Left kidney (tissue), 8 donors: Measurements from ENCODE around the gene CDA. TPM values are rescaled to one million over a fixed set of nuclear protein-coding genes. Genes with fewer than 3 reads are reported as not detected.
A peak's percentile ranks its signal among the peaks of the same experiment; 100 is the strongest.

Experiments
- DNase-seq: peaks from one replicate; pipeline ENCODE4 v3.0.0-alpha.2; 2013
- long read RNA-seq, 8 donors: transcript quantifications; one replicate each; lab custom pipeline, GENCODE V29; 2026
- polyA plus RNA-seq: library from polyadenylated mRNA; unstranded; fragments of 120-200 nt; gene quantifications from one replicate; pipeline ENCODE4 v1.2.1, GENCODE V29; 2013; ENCODE audit not compliant: insufficient read length

The CDA gene
- 3.8 TPM for polyA plus RNA-seq
- long read RNA-seq, donor 1, transcript CDA-201 (4 exons, 963 nt) = major isoform, 11 of 12 reads
- long read RNA-seq, donor 1, partial matches to known transcripts = 0 of 12 reads
- long read RNA-seq, donor 1, other reads (novel, unspliced or antisense) = 0 of 12 reads
- long read RNA-seq, donor 2, partial matches to known transcripts = 0 of 5 reads
- long read RNA-seq, donor 2, other reads (novel, unspliced or antisense) = 0 of 5 reads
- long read RNA-seq, donor 3 = 0 reads
- long read RNA-seq, donor 4 = 0 reads
- long read RNA-seq, donor 5, transcript CDA-201 (4 exons, 963 nt) = major isoform, 7 of 9 reads
- long read RNA-seq, donor 5, partial matches to known transcripts = 0 of 9 reads
- long read RNA-seq, donor 5, other reads (novel, unspliced or antisense) = 0 of 9 reads
- long read RNA-seq, donor 6, transcript CDA-201 (4 exons, 963 nt) = major isoform, 9 of 79 reads
- long read RNA-seq, donor 6, partial matches to known transcripts = 64 of 79 reads
- long read RNA-seq, donor 6, other reads (novel, unspliced or antisense) = 6 of 79 reads
- long read RNA-seq, donor 7, transcript CDA-201 (4 exons, 963 nt) = major isoform, 5 of 6 reads
- long read RNA-seq, donor 7, partial matches to known transcripts = 0 of 6 reads
- long read RNA-seq, donor 7, other reads (novel, unspliced or antisense) = 0 of 6 reads
- long read RNA-seq, donor 8, partial matches to known transcripts = 0 of 1 reads
- long read RNA-seq, donor 8, other reads (novel, unspliced or antisense) = 0 of 1 reads

GRCh38 chr1:20588634-20589225 lies at the start of gene CDA:
Gene CDA (plus strand): TSS chr1:20589097. CDS start chr1:20589130, 33 bp downstream.
- DNase-seq = no peak

GRCh38 chr1:20540281-20540680 lies 48.6 kb upstream of the CDA start:
- DNase-seq = no peak

- no peak for DNase-seq
Measured at GRCh38 chr1:20546637-20547036, 42.3 kb upstream of the CDA start.

DNA sequence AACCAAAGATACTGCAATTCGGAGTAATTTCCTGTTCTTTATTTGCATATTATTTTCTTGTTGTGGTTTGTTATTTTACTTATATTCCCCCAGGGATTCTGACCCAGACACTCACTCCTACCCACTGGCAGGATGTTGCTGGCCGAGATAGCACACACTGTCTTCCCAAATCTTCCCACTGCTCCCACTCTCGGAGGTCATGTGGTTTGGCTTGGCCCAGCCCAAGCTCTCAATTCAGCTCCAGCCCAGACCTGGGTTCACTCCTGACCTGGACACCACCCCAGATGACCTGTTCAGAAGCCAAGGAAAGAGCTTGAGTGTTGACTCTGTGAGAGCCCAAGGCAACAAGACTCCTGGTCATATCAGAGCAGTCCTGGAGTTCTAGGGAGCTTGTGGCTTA lies 37.7 kb upstream of the CDA start:
- DNase-seq = no peak

GRCh38 chr1:20551945-20552727 lies 36.8 kb upstream of the CDA start, which contains the start of gene FAM43B:
Gene FAM43B (plus strand): TSS chr1:20552573. CDS start chr1:20552974, 401 bp downstream.
- peak; percentile 89 for DNase-seq

DNA sequence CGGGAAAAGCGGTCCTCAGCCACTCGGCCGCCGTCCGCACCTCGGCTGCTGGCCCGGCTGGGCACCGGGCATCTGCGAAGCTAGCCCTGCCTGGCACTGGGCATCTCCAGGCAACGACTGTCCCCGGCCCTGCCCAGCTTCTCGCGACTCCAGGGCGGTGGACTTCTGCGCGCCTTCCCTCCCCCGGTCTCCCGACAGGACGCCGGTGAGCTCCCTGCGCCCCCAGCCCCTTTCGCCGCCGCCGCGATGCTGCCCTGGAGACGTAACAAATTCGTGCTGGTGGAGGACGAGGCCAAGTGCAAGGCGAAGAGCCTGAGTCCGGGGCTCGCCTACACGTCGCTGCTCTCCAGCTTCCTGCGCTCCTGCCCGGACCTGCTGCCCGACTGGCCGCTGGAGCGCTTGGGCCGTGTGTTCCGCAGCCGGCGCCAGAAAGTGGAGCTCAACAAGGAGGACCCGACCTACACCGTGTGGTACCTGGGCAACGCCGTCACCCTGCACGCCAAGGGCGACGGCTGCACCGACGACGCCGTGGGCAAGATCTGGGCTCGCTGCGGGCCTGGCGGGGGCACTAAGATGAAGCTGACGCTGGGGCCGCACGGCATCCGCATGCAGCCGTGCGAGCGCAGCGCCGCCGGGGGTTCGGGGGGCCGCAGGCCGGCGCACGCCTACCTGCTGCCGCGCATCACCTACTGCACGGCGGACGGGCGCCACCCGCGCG lies 36.0 kb upstream of the CDA start:
- DNase-seq = no peak

DNA sequence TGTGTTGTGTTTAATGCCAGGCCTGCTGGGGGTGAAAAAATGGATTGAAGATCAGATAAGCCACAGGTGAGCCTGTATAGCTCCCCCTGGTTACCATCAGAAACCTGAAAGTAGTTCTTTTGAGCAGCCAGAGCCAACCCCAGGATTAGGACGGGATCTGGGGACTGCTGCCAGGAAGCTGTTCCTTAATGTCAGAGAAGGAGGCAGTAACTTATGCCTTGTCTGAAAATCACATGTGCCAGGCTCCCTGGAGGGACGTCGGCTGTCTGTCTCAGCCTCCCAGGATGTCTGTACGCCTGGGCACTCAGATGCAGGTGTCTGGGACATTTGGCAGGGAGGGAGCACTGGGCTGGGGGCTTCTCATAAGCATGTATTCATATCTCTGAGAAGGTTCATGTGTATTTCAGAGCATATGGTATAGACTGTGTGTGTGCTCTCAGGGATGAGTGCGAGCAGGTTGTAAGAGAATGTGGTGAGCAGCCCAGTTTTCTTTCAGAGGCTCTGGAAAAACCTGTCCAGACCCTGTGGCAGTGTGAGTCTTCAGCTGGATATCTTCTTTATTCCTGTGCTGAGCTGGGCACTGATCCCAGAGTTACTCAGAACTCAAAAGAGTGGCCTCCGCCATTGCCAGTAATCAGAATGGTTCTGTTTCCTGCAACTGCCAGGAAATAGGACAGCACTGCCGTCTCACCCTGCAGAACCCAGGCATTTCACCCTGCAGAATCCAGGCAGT lies 33.7 kb upstream of the CDA start:
- DNase-seq = no peak

DNA sequence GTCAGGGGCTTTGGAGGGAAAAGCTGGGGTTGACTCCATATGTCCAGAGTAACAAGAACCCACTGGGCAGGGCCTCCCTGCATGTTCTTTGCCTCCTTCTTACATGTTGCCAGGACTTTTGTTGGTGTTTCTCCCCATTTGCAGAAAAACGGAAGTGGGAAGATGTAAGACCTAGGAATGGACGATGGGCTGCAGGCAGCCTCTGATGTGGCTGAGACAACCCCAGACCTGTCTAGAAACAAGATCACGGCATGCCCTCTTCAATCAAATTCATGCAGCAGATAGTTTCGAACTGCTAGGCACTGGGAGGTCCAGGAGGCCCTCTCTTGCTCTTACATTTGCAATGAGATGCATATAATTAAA lies 33.2 kb upstream of the CDA start:
- DNase-seq = no peak

DNA sequence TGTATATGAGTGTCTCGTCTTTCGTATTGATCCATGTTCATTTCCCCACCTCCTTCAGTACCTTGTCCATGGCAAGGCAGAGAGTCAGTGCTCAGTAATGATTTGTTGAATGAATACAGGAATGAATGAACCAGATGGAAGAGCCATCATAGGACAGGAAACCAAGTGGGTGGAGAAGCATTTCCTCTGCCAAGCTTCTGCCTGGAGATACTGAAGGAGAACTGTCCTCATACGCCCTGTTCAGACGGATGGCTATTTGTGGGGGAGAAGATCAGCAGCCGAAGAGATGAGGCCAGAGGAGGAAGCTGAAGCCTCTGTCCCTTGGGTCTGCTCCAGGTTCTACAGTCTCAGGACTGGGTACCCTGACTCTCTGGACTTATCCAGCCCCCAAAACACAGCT lies 30.7 kb upstream of the CDA start:
- no peak for DNase-seq

DNA sequence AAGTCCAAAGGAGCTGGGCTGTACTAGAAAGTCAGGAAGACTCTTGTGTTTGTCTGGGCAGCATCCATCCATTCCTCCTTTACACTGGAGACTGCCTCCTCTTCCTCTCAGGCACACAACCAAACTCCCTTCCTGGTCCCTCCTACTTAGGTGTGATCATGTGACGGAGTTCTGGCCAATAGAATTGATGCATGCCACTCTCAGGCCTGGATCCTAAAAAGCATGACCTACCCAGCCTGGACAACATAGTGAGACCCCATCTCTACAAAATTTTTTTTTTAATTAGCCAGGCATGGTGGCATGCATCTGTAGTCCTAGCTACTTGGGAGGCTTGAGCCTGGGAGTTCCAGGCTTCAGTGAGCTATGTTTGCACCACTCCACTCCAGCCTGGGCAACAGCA lies 27.9 kb upstream of the CDA start:
- no peak for DNase-seq

DNA sequence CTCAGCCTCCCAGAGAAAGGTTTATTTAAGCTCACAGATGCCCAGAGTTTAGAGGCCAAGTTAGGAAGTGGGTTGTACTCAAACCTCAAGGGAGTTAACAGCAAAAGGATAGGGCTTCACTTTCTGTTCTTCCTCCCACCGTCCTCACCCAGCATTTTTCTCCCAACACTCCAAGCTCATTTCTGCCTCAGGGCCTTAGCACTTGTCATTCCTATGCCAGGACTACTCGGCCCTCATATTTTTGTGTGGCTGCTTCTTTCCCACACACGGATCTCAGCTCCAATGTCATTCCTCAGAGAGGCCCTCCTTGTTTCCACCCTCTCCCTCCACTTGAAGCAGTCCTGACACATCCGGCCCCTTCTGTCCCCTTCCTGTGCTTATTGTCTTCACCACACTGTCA lies 23.7 kb upstream of the CDA start:
- no peak for DNase-seq

- no peak for DNase-seq
Measured at GRCh38 chr1:20569523-20570098, 19.3 kb upstream of the CDA start.

- DNase-seq = no peak
Measured at GRCh38 chr1:20571427-20571826, 17.5 kb upstream of the CDA start.

- DNase-seq = no peak
Measured at GRCh38 chr1:20573987-20574386, 14.9 kb upstream of the CDA start.

- DNase-seq = peak; percentile 87
Measured at GRCh38 chr1:20574686-20575540, 14.0 kb upstream of the CDA start.

DNA sequence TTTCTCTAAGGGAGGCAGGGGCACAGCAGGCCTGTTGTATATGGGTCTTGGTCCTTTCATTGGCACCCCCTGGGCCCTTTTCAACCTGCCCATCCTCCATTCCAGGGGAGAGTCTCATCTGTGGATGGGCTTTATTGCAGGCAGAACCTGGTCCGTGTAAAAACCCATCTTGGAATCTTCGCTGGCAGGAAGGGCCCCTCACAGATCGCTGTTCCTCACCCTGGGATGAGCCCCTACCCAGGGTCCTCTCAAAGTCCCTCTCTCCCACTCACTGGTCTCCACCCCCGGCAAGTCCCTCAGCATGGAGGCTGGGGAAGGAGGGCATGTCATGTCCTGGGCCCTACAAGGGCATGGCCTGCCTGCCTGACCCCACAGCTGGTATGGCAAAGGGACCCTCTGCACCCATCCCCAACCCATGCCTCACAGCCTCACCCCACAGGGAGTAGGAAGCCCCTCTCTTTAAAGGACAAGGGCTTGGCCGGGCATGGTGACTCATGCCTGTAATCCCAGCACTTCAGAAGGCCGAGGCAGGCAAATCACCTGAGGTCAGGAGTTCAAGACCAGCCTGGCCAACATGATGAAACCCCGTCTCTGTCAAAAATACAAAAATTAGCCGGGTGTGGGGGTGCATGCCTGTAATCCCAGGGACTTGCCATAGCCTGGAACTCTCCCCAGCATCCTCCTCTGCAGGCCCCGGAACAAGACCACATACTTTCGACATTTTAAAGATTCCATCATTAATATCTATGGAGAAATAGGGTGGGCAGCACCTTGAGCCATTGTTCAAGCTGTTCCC lies 13.2 kb upstream of the CDA start:
- no peak for DNase-seq

GRCh38 chr1:20578062-20578461 lies 10.8 kb upstream of the CDA start:
- DNase-seq = no peak

DNA sequence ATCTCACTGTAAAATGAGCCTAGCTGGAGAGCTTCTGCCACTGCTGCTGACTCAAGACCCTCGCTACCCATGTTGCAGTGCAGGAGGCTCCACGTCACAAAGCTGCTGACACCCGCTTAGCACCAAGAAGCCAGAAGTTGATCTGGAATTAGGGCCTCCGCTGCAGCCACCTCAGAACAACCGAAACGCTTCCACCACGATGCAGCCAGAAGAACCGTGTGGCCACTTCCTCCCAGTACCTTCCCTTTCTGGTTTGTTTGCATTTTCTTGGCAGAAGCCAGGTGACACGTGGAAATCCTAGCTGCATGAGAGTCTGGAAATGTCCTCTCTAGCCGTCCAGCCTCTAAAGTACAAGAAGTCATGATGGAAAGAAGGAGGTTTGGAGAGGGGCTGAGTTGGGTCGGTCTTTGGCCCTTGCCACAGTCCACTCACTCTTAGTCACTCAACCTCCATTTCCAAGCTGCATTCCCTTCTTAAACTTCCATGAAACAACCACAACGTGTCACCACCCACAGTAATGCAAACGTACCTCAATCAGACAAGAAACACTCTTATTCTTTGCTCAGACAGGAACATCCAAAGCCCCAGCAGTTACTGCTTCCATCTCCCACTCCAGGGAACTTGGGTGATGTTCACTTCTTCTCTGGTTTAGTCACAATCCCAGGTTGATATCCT lies 10.0 kb upstream of the CDA start:
- DNase-seq = no peak
